ENCODE measurements around the gene ACP4. TPM values are rescaled to one million over a fixed set of nuclear protein-coding genes. Genes with fewer than 3 reads are reported as not detected.
"Not testable (repeated sequence)": the region's sequence is repeated elsewhere in the genome, so short reads cannot be mapped to it uniquely, and the experiment has no call there.

ACP4 gene, protein sequence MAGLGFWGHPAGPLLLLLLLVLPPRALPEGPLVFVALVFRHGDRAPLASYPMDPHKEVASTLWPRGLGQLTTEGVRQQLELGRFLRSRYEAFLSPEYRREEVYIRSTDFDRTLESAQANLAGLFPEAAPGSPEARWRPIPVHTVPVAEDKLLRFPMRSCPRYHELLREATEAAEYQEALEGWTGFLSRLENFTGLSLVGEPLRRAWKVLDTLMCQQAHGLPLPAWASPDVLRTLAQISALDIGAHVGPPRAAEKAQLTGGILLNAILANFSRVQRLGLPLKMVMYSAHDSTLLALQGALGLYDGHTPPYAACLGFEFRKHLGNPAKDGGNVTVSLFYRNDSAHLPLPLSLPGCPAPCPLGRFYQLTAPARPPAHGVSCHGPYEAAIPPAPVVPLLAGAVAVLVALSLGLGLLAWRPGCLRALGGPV
- not detected in 3 replicates for total RNA-seq

DNA sequence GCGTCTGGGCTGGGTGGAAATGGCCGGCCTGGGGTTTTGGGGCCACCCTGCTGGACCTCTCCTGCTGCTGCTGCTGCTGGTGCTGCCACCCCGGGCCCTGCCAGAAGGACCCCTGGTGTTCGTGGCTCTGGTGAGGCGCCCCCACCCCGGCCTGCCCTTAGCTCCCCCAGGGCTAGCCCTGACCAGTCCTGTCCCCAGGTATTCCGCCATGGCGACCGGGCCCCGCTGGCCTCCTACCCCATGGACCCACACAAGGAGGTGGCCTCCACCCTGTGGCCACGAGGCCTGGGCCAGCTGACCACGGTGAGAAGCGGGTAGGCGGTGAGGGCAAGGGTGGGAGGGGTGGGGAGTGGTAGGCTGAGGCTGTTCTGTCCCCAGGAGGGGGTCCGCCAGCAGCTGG lies at the start of gene ACP4:
Gene ACP4 (plus strand): TSS at position 20 of the 400 bp plus-strand sequence. CDS start 0 bp downstream, at position 20.
- Mint-ChIP-seq H3K4me3 (no peak within 1 kb of the TSS), H3K36me3 (no peaks in the 10 kb centered on the region), H3K27me3 (ENCODE audit: low read depth) (no peaks in the 10 kb centered on the region), H3K4me1 (peaks cover 4% of the 10 kb centered on the region), H3K27ac (no peak within 1 kb of the TSS), H3K9me3 (no peaks in the 10 kb centered on the region)
- no peak for TF ChIP-seq CTCF (IDR thresholded peaks at IDR 0.05; ENCODE audit: unreplicated experiment)
- no peak for DNase-seq (ENCODE audit: low spot score in 2 of 2, unreplicated experiment in 2 of 2)

- Mint-ChIP-seq H3K27me3 (ENCODE audit: low read depth) (peaks cover 64% of the 10 kb centered on the region), H3K4me3 (no peak overlapping the region), H3K36me3 (no peaks in the 10 kb centered on the region), H3K9me3 (no peaks in the 10 kb centered on the region), H3K27ac (no peak overlapping the region), H3K4me1 (no peaks in the 10 kb centered on the region)
- no peak for TF ChIP-seq CTCF (IDR thresholded peaks at IDR 0.05; ENCODE audit: unreplicated experiment)
- no peak for DNase-seq (ENCODE audit: low spot score in 2 of 2, unreplicated experiment in 2 of 2)
These were observed 48.9 kb upstream of the ACP4 start for GRCh38 chr19:50741179-50741933.

- Mint-ChIP-seq H3K9me3 (no peaks in the 10 kb centered on the region), H3K4me3 (no peak overlapping the region), H3K4me1 (no peaks in the 10 kb centered on the region), H3K27ac (no peak overlapping the region), H3K36me3 (no peaks in the 10 kb centered on the region), H3K27me3 (ENCODE audit: low read depth) (peaks cover 49% of the 10 kb centered on the region)
- no peak for TF ChIP-seq CTCF (IDR thresholded peaks at IDR 0.05; ENCODE audit: unreplicated experiment)
- DNase-seq (ENCODE audit: low spot score in 2 of 2, unreplicated experiment in 2 of 2): no peak
These were observed 46.7 kb upstream of the ACP4 start for GRCh38 chr19:50743537-50743936.

- no peaks in the 10 kb centered on the region for H3K9me3 Mint-ChIP-seq
- H3K4me1 Mint-ChIP-seq: peaks cover 6% of the 10 kb centered on the region
- no peak for DNase-seq (ENCODE audit: low spot score in 2 of 2, unreplicated experiment in 2 of 2)
- H3K27ac Mint-ChIP-seq: no peak overlapping the region
- no peak for TF ChIP-seq CTCF (IDR thresholded peaks at IDR 0.05; ENCODE audit: unreplicated experiment)
- H3K4me3 Mint-ChIP-seq: no peak overlapping the region
- peaks cover 32% of the 10 kb centered on the region for H3K27me3 Mint-ChIP-seq (ENCODE audit: low read depth)
- H3K36me3 Mint-ChIP-seq: no peaks in the 10 kb centered on the region
These were observed 45.0 kb upstream of the ACP4 start for GRCh38 chr19:50745221-50745620.

DNA sequence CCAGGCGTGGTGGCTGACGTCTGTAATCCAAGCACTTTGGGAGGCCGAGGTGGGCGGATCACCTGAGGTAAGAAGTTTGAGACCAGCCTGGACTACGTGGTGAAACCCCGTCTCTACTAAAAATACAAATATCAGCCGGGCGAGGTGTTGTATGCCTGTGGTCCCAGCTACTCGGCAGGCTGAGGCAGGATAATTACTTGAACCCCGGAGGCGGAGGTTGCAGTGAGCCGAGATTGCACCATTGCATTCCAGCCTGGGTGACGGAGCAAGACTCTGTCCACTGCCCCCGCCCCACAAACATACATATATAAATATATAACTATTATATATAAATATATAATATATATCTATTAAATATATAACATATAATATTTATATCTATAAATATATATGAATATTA lies 43.1 kb upstream of the ACP4 start:
- not testable (repeated sequence) for H3K27ac Mint-ChIP-seq
- H3K27me3 Mint-ChIP-seq (ENCODE audit: low read depth): peaks cover 21% of the 10 kb centered on the region

DNA sequence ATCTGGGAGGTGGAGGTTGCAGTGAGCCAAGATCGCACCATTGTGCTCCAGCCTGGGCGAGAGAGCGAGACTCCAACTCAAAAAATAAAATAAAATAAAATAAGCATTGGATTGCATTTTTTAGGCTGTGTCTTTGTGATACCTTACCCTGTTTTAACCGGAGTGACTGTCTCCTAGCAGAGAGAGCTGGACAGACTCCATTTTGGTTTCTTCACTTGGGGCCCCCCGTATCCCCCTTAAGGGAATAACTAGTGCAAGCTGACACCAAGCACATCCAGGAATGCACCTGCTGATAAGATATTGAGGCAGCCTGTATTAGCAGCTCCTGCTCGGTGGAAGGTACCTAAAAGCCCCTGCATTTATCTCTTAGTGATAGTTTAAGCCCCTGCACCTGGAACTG lies 40.7 kb upstream of the ACP4 start:
- no peaks in the 10 kb centered on the region for H3K9me3 Mint-ChIP-seq
- TF ChIP-seq CTCF (IDR thresholded peaks at IDR 0.05; ENCODE audit: unreplicated experiment): no peak
- peaks cover 26% of the 10 kb centered on the region for H3K27me3 Mint-ChIP-seq (ENCODE audit: low read depth)
- DNase-seq (ENCODE audit: low spot score in 2 of 2, unreplicated experiment in 2 of 2): no peak
- H3K36me3 Mint-ChIP-seq: no peaks in the 10 kb centered on the region
- peaks cover 6% of the 10 kb centered on the region for H3K4me1 Mint-ChIP-seq
- H3K27ac Mint-ChIP-seq: no peak overlapping the region
- no peak overlapping the region for H3K4me3 Mint-ChIP-seq

More for the DNA sequence above, 43.1 kb upstream of the ACP4 start:
- not testable (repeated sequence) for DNase-seq (ENCODE audit: low spot score in 2 of 2, unreplicated experiment in 2 of 2); H3K36me3 Mint-ChIP-seq; H3K4me1 Mint-ChIP-seq; H3K9me3 Mint-ChIP-seq; H3K4me3 Mint-ChIP-seq

Measured in mesothelial cell of epicardium (in vitro differentiated cells).